Fibroblast of the aortic adventitia (primary cell): ENCODE data around the gene PCYT1A. TPM values are rescaled to one million over a fixed set of nuclear protein-coding genes. Genes with fewer than 3 reads are reported as not detected.

Experiments
- DNase-seq: peaks from one replicate; pipeline ENCODE4 v3.0.0-alpha.2; 2010; ENCODE audit warnings: low read depth
- H3K4me3 ChIP-seq: 2 replicates; pipeline ENCODE4 v1.5.1; 2011; ENCODE audit warnings: low read depth, mild to moderate bottlenecking, control low read depth, low read length, moderate library complexity
- CTCF ChIP-seq: IDR thresholded peaks from 2 replicates; pipeline ENCODE4 v1.5.1; 2011; ENCODE audit warnings: mild to moderate bottlenecking, low read length, control low read depth, inconsistent platforms; ENCODE audit not compliant: insufficient read depth
- total RNA-seq: library from RNA; depleted of rRNA; stranded (reverse); fragments of >200 nt; gene quantifications from 2 replicates; pipeline ENCODE4 v1.2.3, GENCODE V29; 2012; ENCODE audit warnings: low replicate concordance

Gene PCYT1A
- total RNA-seq, 1 donor = 80.8 TPM

- TF ChIP-seq CTCF = no peak
- no peak for DNase-seq
- no peak overlapping the region for H3K4me3 ChIP-seq
These were observed 66.9 kb downstream of the PCYT1A start for GRCh38 chr3:196220587-196220986.

- H3K4me3 ChIP-seq = no peak overlapping the region
- no peak for TF ChIP-seq CTCF
- DNase-seq = no peak
These were observed 67.6 kb downstream of the PCYT1A start for GRCh38 chr3:196219970-196220311.

GRCh38 chr3:196219194-196219969 is 68.1 kb downstream of the PCYT1A start:
- peak overlapping the region; percentile 56 for H3K4me3 ChIP-seq
- DNase-seq = peak; percentile 84
- TF ChIP-seq CTCF = no peak

DNA sequence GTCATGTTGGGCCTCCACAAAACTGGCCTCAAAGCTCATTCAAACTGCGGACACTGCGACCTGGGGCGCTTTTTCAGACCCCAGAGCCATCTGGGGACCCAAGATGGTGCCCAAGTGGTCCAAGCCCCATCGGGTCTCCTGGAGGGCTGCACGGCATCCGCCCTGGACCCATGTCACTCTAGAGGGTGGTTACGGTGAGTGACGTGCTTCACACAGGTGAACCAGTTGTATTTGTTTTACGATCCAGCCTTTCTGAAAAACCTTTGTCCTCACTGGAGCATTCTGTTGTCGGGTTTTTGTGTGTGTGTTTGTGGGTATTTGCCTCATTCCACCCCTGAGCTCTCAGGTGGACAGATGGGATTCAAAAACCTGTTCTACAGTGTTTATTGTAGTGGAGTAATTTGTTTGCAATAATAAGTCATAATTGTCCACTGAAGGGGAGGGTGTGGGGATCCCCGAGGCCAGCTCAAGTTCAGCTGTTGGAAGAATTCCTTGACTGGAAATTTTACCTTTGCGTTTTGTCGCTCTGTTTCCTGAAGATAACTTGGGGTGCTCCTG is 69.3 kb downstream of the PCYT1A start:
- DNase-seq = no peak
- no peak overlapping the region for H3K4me3 ChIP-seq
- no peak for TF ChIP-seq CTCF

- DNase-seq = no peak
- H3K4me3 ChIP-seq = no peak overlapping the region
- TF ChIP-seq CTCF = no peak
These were observed 70.0 kb downstream of the PCYT1A start for GRCh38 chr3:196217307-196218154.

- TF ChIP-seq CTCF = no peak
These were observed 70.8 kb downstream of the PCYT1A start for GRCh38 chr3:196216681-196217211.

More at GRCh38 chr3:196216681-196217211, 70.8 kb downstream of the PCYT1A start:
- no peak for DNase-seq
- H3K4me3 ChIP-seq = no peak overlapping the region
